NCI-H2227 treated with DMSO at 0.1 percent for 48 hours (cell line): ENCODE measurements around the gene WDR27.
A peak's percentile ranks its signal among the peaks of the same experiment; 100 is the strongest.

Source experiments
- DNase-seq: peaks from one replicate; lab custom pipeline; 2025; lab: John Stamatoyannopoulos, UW

Gene WDR27

GRCh38 chr6:169701954-169702839, at the start of gene WDR27, which contains the start of gene C6orf120:
Gene WDR27, minus strand, starts transcription at chr6:169702029. Its CDS starts 13,024 bp downstream, at chr6:169689005.
Gene C6orf120, plus strand, starts transcription at chr6:169702126. Its CDS starts 334 bp downstream, at chr6:169702460.
- peak; percentile 85 for DNase-seq

GRCh38 chr6:169746556-169746955, 44.7 kb upstream of the WDR27 start:
- DNase-seq: no peak

- DNase-seq: no peak
These were observed 43.6 kb upstream of the WDR27 start for GRCh38 chr6:169745405-169745804.

GRCh38 chr6:169741344-169741743, 39.5 kb upstream of the WDR27 start:
- no peak for DNase-seq

GRCh38 chr6:169738976-169739529, 37.2 kb upstream of the WDR27 start:
- DNase-seq: no peak

- no peak for DNase-seq
These were observed 36.6 kb upstream of the WDR27 start for GRCh38 chr6:169738204-169738975.

- DNase-seq: no peak
These were observed 28.1 kb upstream of the WDR27 start for GRCh38 chr6:169729961-169730360.

GRCh38 chr6:169726963-169727362, 25.1 kb upstream of the WDR27 start:
- no peak for DNase-seq

- no peak for DNase-seq
These were observed 24.2 kb upstream of the WDR27 start for GRCh38 chr6:169726049-169726400.

- peak; percentile 22 for DNase-seq
These were observed 23.6 kb upstream of the WDR27 start for GRCh38 chr6:169725125-169726048.

- DNase-seq: peak; percentile 43
These were observed 22.8 kb upstream of the WDR27 start, which contains the start of gene PHF10 for GRCh38 chr6:169724494-169725124. Gene PHF10, minus strand, starts transcription at chr6:169724500. Its CDS starts 569 bp downstream, at chr6:169723931.

- DNase-seq: no peak
These were observed 22.2 kb upstream of the WDR27 start for GRCh38 chr6:169723991-169724493.

GRCh38 chr6:169723200-169723909, 21.5 kb upstream of the WDR27 start:
- no peak for DNase-seq

- no peak for DNase-seq
These were observed 20.8 kb upstream of the WDR27 start for GRCh38 chr6:169722362-169723199.

- DNase-seq: no peak
These were observed 18.5 kb upstream of the WDR27 start for GRCh38 chr6:169720207-169720855.

GRCh38 chr6:169719117-169719516, 17.3 kb upstream of the WDR27 start:
- no peak for DNase-seq

- DNase-seq: no peak
These were observed 12.8 kb upstream of the WDR27 start for GRCh38 chr6:169714595-169714994.

- DNase-seq: no peak
These were observed 12.3 kb upstream of the WDR27 start for GRCh38 chr6:169714178-169714577.

GRCh38 chr6:169710009-169710408, 8.2 kb upstream of the WDR27 start:
- DNase-seq: no peak
